Measurements from ENCODE around the gene GNG4. TPM values are rescaled to one million over a fixed set of nuclear protein-coding genes. Genes with fewer than 3 reads are reported as not detected.
"Not testable (repeated sequence)": the region's sequence is repeated elsewhere in the genome, so short reads cannot be mapped to it uniquely, and the experiment has no call there.

Gene GNG4
- total and polyA plus RNA-seq, 10 of the 15 experiments (the other 5 are each of a cell fraction or from before 2014, with no cell fraction given) = 0.03 to 0.15 (median 0.15) TPM; not detected in 7

- H3K4me2 ChIP-seq (ENCODE audit: control insufficient read depth, insufficient read depth); FAIRE-seq; intact Hi-C loops (cut with micrococcal nuclease; ENCODE audit: unreplicated experiment); H3K27me3 ChIP-seq (replicated peaks in 1 of 2; ENCODE audit: control insufficient read depth in 2 of 2, insufficient read depth in 2 of 2, low read length in 1 of 2); H3K9me3 ChIP-seq (replicated peaks; ENCODE audit: control insufficient read depth, insufficient read depth, low read length); DNase-seq (ENCODE audit: low read depth, low spot score); H3K36me3 ChIP-seq (ENCODE audit: control insufficient read depth in 2 of 2, insufficient read depth in 2 of 2, low read length in 1 of 2); POLR2A ChIA-PET; H3K27ac ChIP-seq (ENCODE audit: control insufficient read depth, insufficient read depth); CTCF ChIA-PET; H3K4me3 ChIP-seq; BruUV-seq (replicated peaks); H3K79me2 ChIP-seq (ENCODE audit: control insufficient read depth, insufficient read depth, low read length); H4K20me1 ChIP-seq (ENCODE audit: control insufficient read depth, insufficient read depth); ATAC-seq; SMC1A ChIA-PET (ENCODE audit: uncharacterized antibody, unreplicated experiment); in situ Hi-C loops (cut with MboI); RAD21 ChIA-PET (ENCODE audit: unreplicated experiment); H2AFZ ChIP-seq (ENCODE audit: control insufficient read depth, low read depth, low read length); H3K9ac ChIP-seq (ENCODE audit: control insufficient read depth, insufficient read depth, low read length): not testable (repeated sequence)
- WGBS (ENCODE audit: insufficient coverage, insufficient replicate concordance, low lambda C conversion rate, missing lambda C conversion rate) = 38% methylated on average over 1 of the region's 2 CpGs
- peaks cover 12% of the 10 kb centered on the region; the same call in 1 of the 2 replicates for H3K4me1 ChIP-seq (ENCODE audit: control insufficient read depth, insufficient read depth, low read length)
Measured at GRCh38 chr1:235638612-235639011, 11.0 kb downstream of the GNG4 start.

- Histone ChIP-seq H3K4me2 (ENCODE audit: control insufficient read depth, insufficient read depth) (no peak overlapping the region), H3K27ac (ENCODE audit: control insufficient read depth, insufficient read depth) (no peak overlapping the region), H3K4me1 (ENCODE audit: control insufficient read depth, insufficient read depth, low read length) (peaks cover 15% of the 10 kb centered on the region), H4K20me1 (ENCODE audit: control insufficient read depth, insufficient read depth) (no peaks in the 10 kb centered on the region), H3K4me3 (no peak overlapping the region), H2AFZ (ENCODE audit: control insufficient read depth, low read depth, low read length) (no peak overlapping the region), H3K79me2 (ENCODE audit: control insufficient read depth, insufficient read depth, low read length) (no peaks in the 10 kb centered on the region), H3K27me3 (replicated peaks in 1 of 2; ENCODE audit: control insufficient read depth in 2 of 2, insufficient read depth in 2 of 2, low read length in 1 of 2) (no peaks in the 10 kb centered on the region; a peak in 1 of 4 replicates), H3K36me3 (ENCODE audit: control insufficient read depth in 2 of 2, insufficient read depth in 2 of 2, low read length in 1 of 2) (no peaks in the 10 kb centered on the region), H3K9me3 (replicated peaks; ENCODE audit: control insufficient read depth, insufficient read depth, low read length) (no peaks in the 10 kb centered on the region), H3K9ac (ENCODE audit: control insufficient read depth, insufficient read depth, low read length) (no peak overlapping the region)
- ATAC-seq (no peak), DNase-seq (ENCODE audit: low read depth, low spot score) (no peak), FAIRE-seq (no peak)
- BruUV-seq (replicated peaks) = no TSS peak
- intact Hi-C loops (cut with micrococcal nuclease; ENCODE audit: unreplicated experiment) (no loop called here), in situ Hi-C loops (cut with MboI) (no loop called here)
- CTCF ChIA-PET = interaction anchor here (0.9 kb wide), 1 partner anchor 10 kb away, joined by 3 read pairs; no protein-coding TSS in a partner anchor
- 56% methylated on average over 10 of the region's 10 CpGs for WGBS (ENCODE audit: insufficient coverage, insufficient replicate concordance, low lambda C conversion rate, missing lambda C conversion rate)
- POLR2A ChIA-PET = no interaction called here
- RAD21 ChIA-PET (ENCODE audit: unreplicated experiment) = no interaction called here
- SMC1A ChIA-PET (ENCODE audit: uncharacterized antibody, unreplicated experiment) = no interaction called here
- TF ChIP-seq ZNF207 (IDR thresholded peaks at IDR 0.05; ENCODE audit: borderline replicate concordance) (no peak), ESRRA (IDR thresholded peaks at IDR 0.05; ENCODE audit: low read length) (no peak), TAF1 (IDR thresholded peaks at IDR 0.05; ENCODE audit: borderline replicate concordance, low read depth, low read length) (no peak), SMAD5 (IDR thresholded peaks at IDR 0.05; ENCODE audit: low read depth) (no peak), E2F8 (IDR thresholded peaks at IDR 0.05; ENCODE audit: low read depth, partially characterized antibody) (no peak), RUNX3 (IDR thresholded peaks at IDR 0.05; ENCODE audit: low read length) (no peak), PML (IDR thresholded peaks at IDR 0.05; ENCODE audit: low read length) (no peak), EP300 (IDR thresholded peaks at IDR 0.05; ENCODE audit: borderline replicate concordance in 1 of 2, control insufficient read depth in 1 of 2, low read depth in 2 of 2, low read length in 2 of 2) (no peak), E2F4 (IDR thresholded peaks at IDR 0.05; ENCODE audit: low read depth, low read length) (no peak), ASH2L (IDR thresholded peaks at IDR 0.05; ENCODE audit: borderline replicate concordance, low read depth) (no peak), FOXK2 (IDR thresholded peaks at IDR 0.05) (no peak)
Measured at GRCh38 chr1:235637756-235638534, 11.6 kb downstream of the GNG4 start.
